Measurements from ENCODE around the gene SLC8A2. TPM values are rescaled to one million over a fixed set of nuclear protein-coding genes. Genes with fewer than 3 reads are reported as not detected.
A peak's percentile ranks its signal among the peaks of the same experiment; 100 is the strongest.

The SLC8A2 gene
- total and polyA plus RNA-seq, 10 of the 15 experiments (the other 5 are each of a cell fraction or from before 2014, with no cell fraction given), result not detected

DNA sequence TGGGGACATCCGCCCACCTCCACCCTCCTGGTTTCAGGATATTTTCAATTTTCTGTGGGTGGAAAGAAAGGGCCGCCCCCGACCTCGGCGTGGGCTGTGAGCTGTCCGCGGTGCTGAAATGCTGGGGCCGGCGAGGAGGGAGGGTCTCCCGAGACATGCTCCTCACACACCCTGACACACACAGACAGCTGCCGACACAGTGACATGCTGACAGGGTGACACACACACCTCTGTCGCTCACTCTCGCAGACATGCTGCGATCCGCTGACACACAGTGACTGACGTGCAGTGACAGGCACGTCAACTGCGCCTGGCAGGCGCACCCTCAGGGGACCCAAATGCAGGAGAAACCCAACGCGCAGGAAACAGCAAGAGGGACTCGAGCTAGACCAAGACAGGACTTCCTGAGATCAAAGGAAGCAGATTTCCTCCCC lies 27.3 kb downstream of the SLC8A2 start:
- no peak overlapping the region for H3K4me2 ChIP-seq (ENCODE audit: control insufficient read depth, insufficient read depth)
- peaks cover 3 to 7% of the 10 kb centered on the region in 2 experiments; a peak in 3 of 4 replicates for H3K27me3 ChIP-seq (replicated peaks in 1 of 2; ENCODE audit: control insufficient read depth in 2 of 2, insufficient read depth in 2 of 2, low read length in 1 of 2)
- in situ Hi-C loops (cut with MboI) (no loop called here), intact Hi-C loops (cut with micrococcal nuclease; ENCODE audit: unreplicated experiment) (no loop called here)
- no peaks in the 10 kb centered on the region for H3K36me3 ChIP-seq (ENCODE audit: control insufficient read depth in 2 of 2, insufficient read depth in 2 of 2, low read length in 1 of 2)
- H2AFZ ChIP-seq (ENCODE audit: control insufficient read depth, low read depth, low read length), result no peak overlapping the region
- H3K9me3 ChIP-seq (replicated peaks; ENCODE audit: control insufficient read depth, insufficient read depth, low read length), result no peaks in the 10 kb centered on the region; the same call in 2 of the 3 replicates
- H3K9ac ChIP-seq (ENCODE audit: control insufficient read depth, insufficient read depth, low read length), result no peak overlapping the region
- H3K4me1 ChIP-seq (ENCODE audit: control insufficient read depth, insufficient read depth, low read length), result peaks cover 10% of the 10 kb centered on the region
- ChIA-PET CTCF (interaction anchor here (0.9 kb wide), 1 partner anchor 263 kb away, joined by 3 read pairs; no protein-coding TSS in a partner anchor), SMC1A (ENCODE audit: uncharacterized antibody, unreplicated experiment) (no interaction called here), POLR2A (no interaction called here), RAD21 (ENCODE audit: unreplicated experiment) (no interaction called here)
- no peak overlapping the region for H3K27ac ChIP-seq (ENCODE audit: control insufficient read depth, insufficient read depth)
- DNase-seq (ENCODE audit: low read depth, low spot score) (no peak), FAIRE-seq (no peak), ATAC-seq (no peak)
- WGBS (ENCODE audit: insufficient coverage, insufficient replicate concordance, low lambda C conversion rate, missing lambda C conversion rate), result 43% methylated on average over 21 of the region's 22 CpGs
- BruUV-seq (replicated peaks), result no TSS peak
- H4K20me1 ChIP-seq (ENCODE audit: control insufficient read depth, insufficient read depth), result no peaks in the 10 kb centered on the region
- no peaks in the 10 kb centered on the region for H3K79me2 ChIP-seq (ENCODE audit: control insufficient read depth, insufficient read depth, low read length)
- no peak overlapping the region for H3K4me3 ChIP-seq
- TF ChIP-seq TCF3 (IDR thresholded peaks at IDR 0.05; ENCODE audit: borderline replicate concordance, insufficient read depth, low read depth, low read length) (0 out of 2 replicates have a peak, but pooled peaks have one; percentile 65), NR2C2 (IDR thresholded peaks at IDR 0.05; ENCODE audit: borderline replicate concordance, control insufficient read depth, insufficient read length, low read depth) (no peak), CBFB (IDR thresholded peaks at IDR 0.05; ENCODE audit: low read depth) (no peak), RB1 (IDR thresholded peaks at IDR 0.05; ENCODE audit: borderline replicate concordance) (no peak), POLR2AphosphoS5 (IDR thresholded peaks at IDR 0.05; ENCODE audit: low read length) (no peak), TARDBP (IDR thresholded peaks at IDR 0.05; ENCODE audit: borderline replicate concordance) (no peak), FOS (IDR thresholded peaks at IDR 0.05; ENCODE audit: borderline replicate concordance, extremely low read depth, insufficient read length) (no peak), ZNF24 (IDR thresholded peaks at IDR 0.05) (no peak), SREBF2 (IDR thresholded peaks at IDR 0.05; ENCODE audit: low read length) (no peak), TCF7 (IDR thresholded peaks at IDR 0.05; ENCODE audit: borderline replicate concordance) (no peak), GABPA (IDR thresholded peaks at IDR 0.05; ENCODE audit: low read depth) (no peak), RUNX3 (IDR thresholded peaks at IDR 0.05; ENCODE audit: low read length) (no peak)
- TF ChIP-seq, protein P1, sequence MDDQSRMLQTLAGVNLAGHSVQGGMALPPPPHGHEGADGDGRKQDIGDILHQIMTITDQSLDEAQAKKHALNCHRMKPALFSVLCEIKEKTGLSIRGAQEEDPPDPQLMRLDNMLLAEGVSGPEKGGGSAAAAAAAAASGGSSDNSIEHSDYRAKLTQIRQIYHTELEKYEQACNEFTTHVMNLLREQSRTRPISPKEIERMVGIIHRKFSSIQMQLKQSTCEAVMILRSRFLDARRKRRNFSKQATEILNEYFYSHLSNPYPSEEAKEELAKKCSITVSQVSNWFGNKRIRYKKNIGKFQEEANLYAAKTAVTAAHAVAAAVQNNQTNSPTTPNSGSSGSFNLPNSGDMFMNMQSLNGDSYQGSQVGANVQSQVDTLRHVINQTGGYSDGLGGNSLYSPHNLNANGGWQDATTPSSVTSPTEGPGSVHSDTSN (IDR thresholded peaks at IDR 0.05; ENCODE audit: insufficient replicate concordance, low read depth, low read length), result peak; percentile 60
- TF ChIP-seq, protein P2, sequence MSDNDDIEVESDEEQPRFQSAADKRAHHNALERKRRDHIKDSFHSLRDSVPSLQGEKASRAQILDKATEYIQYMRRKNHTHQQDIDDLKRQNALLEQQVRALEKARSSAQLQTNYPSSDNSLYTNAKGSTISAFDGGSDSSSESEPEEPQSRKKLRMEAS (IDR thresholded peaks at IDR 0.05; ENCODE audit: low read depth, low read length), result no peak
- TF ChIP-seq, protein P3, sequence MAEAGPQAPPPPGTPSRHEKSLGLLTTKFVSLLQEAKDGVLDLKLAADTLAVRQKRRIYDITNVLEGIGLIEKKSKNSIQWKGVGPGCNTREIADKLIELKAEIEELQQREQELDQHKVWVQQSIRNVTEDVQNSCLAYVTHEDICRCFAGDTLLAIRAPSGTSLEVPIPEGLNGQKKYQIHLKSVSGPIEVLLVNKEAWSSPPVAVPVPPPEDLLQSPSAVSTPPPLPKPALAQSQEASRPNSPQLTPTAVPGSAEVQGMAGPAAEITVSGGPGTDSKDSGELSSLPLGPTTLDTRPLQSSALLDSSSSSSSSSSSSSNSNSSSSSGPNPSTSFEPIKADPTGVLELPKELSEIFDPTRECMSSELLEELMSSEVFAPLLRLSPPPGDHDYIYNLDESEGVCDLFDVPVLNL (IDR thresholded peaks at IDR 0.05; ENCODE audit: low read depth, low read length), result no peak
- TF ChIP-seq, protein P4, sequence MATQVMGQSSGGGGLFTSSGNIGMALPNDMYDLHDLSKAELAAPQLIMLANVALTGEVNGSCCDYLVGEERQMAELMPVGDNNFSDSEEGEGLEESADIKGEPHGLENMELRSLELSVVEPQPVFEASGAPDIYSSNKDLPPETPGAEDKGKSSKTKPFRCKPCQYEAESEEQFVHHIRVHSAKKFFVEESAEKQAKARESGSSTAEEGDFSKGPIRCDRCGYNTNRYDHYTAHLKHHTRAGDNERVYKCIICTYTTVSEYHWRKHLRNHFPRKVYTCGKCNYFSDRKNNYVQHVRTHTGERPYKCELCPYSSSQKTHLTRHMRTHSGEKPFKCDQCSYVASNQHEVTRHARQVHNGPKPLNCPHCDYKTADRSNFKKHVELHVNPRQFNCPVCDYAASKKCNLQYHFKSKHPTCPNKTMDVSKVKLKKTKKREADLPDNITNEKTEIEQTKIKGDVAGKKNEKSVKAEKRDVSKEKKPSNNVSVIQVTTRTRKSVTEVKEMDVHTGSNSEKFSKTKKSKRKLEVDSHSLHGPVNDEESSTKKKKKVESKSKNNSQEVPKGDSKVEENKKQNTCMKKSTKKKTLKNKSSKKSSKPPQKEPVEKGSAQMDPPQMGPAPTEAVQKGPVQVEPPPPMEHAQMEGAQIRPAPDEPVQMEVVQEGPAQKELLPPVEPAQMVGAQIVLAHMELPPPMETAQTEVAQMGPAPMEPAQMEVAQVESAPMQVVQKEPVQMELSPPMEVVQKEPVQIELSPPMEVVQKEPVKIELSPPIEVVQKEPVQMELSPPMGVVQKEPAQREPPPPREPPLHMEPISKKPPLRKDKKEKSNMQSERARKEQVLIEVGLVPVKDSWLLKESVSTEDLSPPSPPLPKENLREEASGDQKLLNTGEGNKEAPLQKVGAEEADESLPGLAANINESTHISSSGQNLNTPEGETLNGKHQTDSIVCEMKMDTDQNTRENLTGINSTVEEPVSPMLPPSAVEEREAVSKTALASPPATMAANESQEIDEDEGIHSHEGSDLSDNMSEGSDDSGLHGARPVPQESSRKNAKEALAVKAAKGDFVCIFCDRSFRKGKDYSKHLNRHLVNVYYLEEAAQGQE (IDR thresholded peaks at IDR 0.05; ENCODE audit: low read depth, low read length), result peak; percentile 84
